Measurements from ENCODE around the gene NHP2. TPM values are rescaled to one million over a fixed set of nuclear protein-coding genes. Genes with fewer than 3 reads are reported as not detected.

NHP2 gene
- total and polyA plus RNA-seq, 9 of the 15 experiments (the other 6 are each of a cell fraction or from before 2014, with no cell fraction given), result 52.8 to 622 (median 144) TPM

DNA sequence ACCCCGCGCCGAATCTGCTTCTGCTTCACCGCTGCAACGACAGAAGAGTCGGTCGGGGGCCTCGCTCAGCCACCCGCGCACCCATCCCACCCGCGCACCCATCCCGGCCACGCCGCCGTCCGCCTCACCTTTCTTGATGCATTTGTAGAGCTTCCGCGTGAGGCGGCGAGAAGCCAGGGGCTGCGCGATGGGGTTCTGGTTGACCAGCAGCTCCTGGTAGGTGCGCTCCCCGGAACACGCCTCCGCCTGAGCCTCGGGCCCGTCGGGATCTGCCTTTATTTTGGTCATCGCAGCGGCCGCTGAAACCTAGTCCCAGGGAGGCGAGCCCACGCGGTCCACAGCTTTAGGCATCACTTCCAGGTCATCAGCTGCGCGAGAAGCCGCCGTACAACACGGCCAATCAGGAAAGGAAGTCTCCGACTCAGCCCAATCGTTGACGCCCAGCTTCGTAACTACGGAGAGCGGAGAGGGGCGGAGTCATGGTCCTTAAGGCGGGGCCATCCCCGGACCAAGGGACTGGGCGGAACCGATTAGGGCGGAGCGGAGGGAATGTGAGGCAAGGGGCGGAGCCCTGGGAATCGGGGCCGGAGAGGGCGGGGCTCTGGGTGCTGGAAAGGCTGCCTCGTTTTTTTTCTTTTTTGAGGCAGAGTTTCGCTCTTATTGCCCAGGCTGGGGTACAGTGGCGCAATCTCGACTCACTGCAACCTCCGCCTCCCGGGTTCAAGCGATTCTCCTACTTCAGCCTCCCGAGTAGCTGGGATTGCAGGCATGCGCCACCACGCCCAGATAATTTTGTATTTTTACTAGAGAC, at the start of gene NHP2 (continued):
- TF ChIP-seq NKRF (IDR thresholded peaks at IDR 0.05; ENCODE audit: borderline replicate concordance) (peak; percentile 96), NCOA1 (IDR thresholded peaks at IDR 0.05; ENCODE audit: low read depth) (0 out of 2 replicates have a peak, but pooled peaks have one; percentile 14), KLF16 (IDR thresholded peaks at IDR 0.05) (peak; percentile 64; the same call in 1 of the 2 replicates), RFX1 (IDR thresholded peaks at IDR 0.05) (no peak; the same call in 1 of the 2 replicates), ZNF445 (CRISPR knock-in tag; IDR thresholded peaks at IDR 0.05; ENCODE audit: low read depth) (no peak), SPI1 (IDR thresholded peaks at IDR 0.05; ENCODE audit: borderline replicate concordance, low read depth, low read length) (peak; percentile 65; the same call in 1 of the 2 replicates), MXI1 (IDR thresholded peaks at IDR 0.05; ENCODE audit: low read depth, low read length) (peak; percentile 77; the same call in 1 of the 2 replicates), ZBTB11 (CRISPR knock-in tag; IDR thresholded peaks at IDR 0.05) (peak in 1 of 3 experiments; percentile 51; a peak in 1 of 6 replicates), UBTF (IDR thresholded peaks at IDR 0.05; ENCODE audit: borderline replicate concordance in 1 of 2, low read depth in 2 of 2, low read length in 2 of 2) (0 out of 4 replicates have a peak, but pooled peaks of 1 of the 2 experiments have one; percentile 56), JUND (IDR thresholded peaks at IDR 0.05; ENCODE audit: borderline replicate concordance, low read depth, low read length) (peak; percentile 59), JUND (tag; IDR thresholded peaks at IDR 0.05; ENCODE audit: borderline replicate concordance, low read depth, low read length) (peak; percentile 34; the same call in 1 of the 3 replicates), ZFPM2 (CRISPR knock-in tag; IDR thresholded peaks at IDR 0.05) (no peak), ELF1 (tag; IDR thresholded peaks at IDR 0.05) (peak; percentile 35; the same call in 1 of the 2 replicates), PHF8 (IDR thresholded peaks at IDR 0.05; ENCODE audit: borderline replicate concordance, low read length) (peak; percentile 76; the same call in 1 of the 2 replicates), COPS2 (conservative IDR thresholded peaks at IDR 0.05) (no peak), CBFA2T2 (conservative IDR thresholded peaks at IDR 0.05) (no peak)
- TF ChIP-seq, protein P1, sequence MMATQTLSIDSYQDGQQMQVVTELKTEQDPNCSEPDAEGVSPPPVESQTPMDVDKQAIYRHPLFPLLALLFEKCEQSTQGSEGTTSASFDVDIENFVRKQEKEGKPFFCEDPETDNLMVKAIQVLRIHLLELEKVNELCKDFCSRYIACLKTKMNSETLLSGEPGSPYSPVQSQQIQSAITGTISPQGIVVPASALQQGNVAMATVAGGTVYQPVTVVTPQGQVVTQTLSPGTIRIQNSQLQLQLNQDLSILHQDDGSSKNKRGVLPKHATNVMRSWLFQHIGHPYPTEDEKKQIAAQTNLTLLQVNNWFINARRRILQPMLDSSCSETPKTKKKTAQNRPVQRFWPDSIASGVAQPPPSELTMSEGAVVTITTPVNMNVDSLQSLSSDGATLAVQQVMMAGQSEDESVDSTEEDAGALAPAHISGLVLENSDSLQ (IDR thresholded peaks at IDR 0.05), result peak; percentile 29

Measured in K562 (cell line).